IPS DF 4.7 (cell line): ENCODE results near the gene MAGI2.
"Not testable (repeated sequence)": the region's sequence is repeated elsewhere in the genome, so short reads cannot be mapped to it uniquely, and the experiment has no call there.

Experiments
- DNase-seq: peaks from one replicate; pipeline ENCODE4 v3.0.0-alpha.2; 2013; ENCODE audit warnings: low spot score; ENCODE audit errors: extremely low read depth

MAGI2 gene

DNA sequence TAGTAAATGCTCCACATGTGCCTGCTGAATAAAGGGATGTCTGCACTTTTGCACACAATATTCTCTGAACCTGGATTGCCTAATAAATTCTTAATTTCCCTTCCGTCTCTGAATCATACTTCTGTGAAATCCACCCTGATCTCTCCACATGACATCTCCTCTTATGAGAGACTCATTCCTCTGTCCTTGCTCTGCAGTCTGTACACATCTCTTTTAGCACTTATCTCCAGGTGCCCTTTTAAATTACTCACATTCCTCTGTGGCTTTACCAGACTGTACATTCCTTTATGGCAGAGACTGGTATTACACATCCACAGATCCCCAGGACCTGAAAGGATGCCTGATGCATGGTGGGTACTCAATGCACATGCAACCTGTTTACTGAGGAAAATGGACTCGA is 1127.3 kb downstream of the MAGI2 start:
- no peak for DNase-seq

- DNase-seq, result no peak
Observed at GRCh38 chr7:78323118-78323517, 1130.3 kb downstream of the MAGI2 start.

GRCh38 chr7:78322231-78322630 is 1131.2 kb downstream of the MAGI2 start:
- not testable (repeated sequence) for DNase-seq

GRCh38 chr7:78317371-78317770 is 1136.1 kb downstream of the MAGI2 start:
- DNase-seq, result no peak

- no peak for DNase-seq
Observed at GRCh38 chr7:78316110-78316509, 1137.4 kb downstream of the MAGI2 start.

DNA sequence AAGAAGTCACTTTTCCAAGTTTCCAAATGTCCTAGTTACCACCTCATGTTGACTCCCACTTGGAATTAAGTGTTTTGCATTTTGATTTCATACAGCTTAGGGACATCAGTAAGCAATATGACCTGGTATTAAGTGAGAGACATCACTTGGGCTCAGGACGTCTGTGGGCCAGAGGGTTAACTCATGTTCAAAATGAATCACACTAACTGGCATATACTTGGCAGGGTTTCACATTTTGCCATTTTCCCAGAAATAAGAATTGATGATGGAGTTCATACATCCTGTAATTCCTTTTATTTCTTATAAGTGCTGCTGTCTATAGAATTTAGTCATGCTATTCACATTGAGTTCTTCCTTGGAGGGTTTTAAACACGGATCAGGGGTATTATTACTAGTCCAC is 1138.3 kb downstream of the MAGI2 start:
- DNase-seq, result no peak

DNA sequence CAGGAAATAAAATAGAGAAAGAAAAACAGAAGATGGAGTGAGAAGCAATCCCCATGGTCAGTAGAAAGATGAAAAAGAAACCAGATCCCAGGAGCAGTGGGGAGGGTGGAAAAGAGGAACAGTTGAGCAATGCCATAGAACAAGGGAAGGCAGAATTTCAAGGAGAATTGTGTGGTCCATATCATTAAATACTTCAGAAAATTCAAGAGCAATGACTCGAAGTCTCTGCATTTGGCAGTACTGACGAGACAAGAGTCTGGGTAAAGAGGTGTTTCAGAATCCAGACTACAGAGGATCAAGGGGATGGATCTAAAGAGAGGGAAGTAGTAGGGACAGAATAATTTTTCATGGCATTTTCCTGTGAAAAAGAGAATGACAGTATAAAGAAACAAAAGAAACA is 1142.3 kb downstream of the MAGI2 start:
- DNase-seq, result no peak

DNA sequence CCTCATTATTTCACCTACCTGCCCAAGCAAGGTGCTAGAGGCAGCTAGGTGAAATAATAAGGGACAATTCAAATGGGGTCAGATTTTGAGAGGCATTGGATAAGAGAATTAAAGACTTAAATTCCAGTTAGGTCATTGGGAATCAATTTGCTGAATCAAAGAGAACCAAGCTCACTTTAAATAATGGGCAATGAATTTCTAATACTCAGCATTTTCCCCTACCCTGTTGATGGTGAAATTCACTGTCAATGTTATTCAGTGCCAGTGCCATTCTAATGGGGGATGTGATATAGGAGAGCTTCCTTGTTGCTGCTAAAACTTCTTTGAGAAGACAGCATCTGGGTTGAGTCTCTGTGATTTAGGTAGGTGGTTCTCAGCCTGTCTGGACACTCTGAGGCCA is 1145.6 kb downstream of the MAGI2 start:
- no peak for DNase-seq

DNA sequence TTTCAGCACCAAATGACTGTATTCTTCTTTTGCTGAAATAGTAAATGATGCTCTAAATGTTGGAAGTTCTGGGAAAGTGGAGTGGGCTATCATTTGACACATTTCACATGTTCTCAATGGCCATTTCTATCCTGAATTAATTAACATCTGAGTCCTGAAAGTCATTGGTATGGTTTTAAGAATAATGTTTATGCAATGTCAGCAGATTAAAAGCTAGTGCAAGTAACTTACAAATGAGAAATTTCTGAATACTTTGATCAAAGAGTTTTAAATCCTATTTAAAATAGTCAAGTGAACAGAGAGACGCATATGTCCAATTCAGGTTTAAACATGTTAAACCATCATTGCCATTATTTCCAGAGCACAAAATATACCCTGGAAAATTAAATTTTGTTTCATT is 1146.8 kb downstream of the MAGI2 start:
- no peak for DNase-seq

DNA sequence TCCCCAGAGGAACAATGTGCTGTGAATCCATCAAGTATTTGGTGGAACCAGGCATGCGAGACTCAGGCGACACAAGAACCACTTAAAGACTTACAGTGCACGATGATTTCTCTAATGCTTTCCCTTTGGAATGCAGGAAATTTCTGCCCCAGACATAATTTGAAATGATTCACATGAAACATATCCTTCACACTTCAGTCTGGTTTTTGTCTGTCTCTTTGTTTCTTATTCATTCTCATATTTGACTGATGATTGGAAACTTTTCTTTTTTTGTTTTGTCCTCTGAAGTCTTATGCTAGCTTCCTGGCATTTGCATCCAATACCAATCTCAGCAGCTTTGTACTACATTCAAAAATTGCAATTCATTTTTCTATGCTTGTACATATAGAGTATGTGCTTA is 1152.1 kb downstream of the MAGI2 start:
- DNase-seq, result no peak

GRCh38 chr7:78299088-78299487 is 1154.4 kb downstream of the MAGI2 start:
- no peak for DNase-seq

DNA sequence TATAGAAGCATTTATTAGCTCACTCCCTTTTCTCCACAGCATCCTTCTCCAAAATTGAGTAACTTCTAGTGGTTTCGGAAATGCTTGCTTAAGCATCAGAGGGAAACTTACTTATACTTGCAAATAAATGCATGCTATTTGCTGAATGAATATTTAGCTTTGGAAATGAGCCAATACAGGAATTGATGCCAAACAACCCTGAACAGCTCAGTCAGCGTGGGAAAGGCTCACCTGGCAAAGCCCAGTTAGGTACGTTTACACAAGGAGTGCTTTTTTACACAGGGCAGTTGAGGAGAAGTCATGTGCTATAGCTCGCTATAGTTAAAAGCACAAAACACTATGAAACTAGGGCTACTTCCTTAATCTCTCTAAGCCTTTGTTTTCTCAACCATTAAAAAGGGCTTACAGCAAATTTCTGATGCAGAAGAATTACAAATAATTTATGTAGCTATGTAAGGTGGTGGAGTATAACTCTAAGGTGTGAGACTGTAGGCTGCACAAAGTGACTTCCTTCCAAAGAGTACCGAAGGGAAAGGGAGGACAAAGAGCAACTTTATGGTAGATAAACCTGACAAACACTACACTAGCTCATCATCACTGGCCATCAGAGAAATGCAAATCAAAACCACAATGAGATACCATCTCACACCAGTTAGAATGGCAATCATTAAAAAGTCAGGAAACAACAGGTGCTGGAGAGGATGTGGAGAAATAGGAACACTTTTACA is 1156.7 kb downstream of the MAGI2 start:
- DNase-seq, result no peak

DNA sequence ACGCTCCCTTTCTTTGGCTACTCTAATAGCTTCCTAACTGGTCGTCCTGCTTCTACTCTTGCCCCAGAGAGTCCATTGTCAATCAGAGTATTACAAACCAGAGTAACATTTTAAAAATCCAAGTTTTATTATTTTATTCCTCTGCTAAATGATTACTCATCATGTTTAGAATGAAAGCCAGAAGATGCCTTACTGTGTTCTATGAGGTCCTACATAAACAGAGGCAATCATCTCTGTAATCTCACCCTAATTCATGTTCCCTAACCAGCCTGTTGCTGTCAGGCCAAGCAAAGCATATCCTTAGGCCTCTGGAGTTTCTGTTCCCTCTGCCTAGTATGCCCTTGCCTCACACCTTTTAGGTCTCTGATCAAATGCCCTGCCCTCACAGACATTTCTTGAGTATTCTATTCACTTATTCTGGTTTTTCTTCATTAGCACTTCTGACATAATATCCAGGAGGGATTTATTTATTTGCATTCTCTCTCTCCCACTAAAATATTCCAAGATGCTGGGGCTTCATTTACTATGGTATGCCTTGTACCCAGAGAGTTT is 1157.3 kb downstream of the MAGI2 start:
- no peak for DNase-seq

GRCh38 chr7:78289471-78289870 is 1164.0 kb downstream of the MAGI2 start:
- DNase-seq, result not testable (repeated sequence)

GRCh38 chr7:78284945-78285344 is 1168.5 kb downstream of the MAGI2 start:
- DNase-seq, result no peak

DNA sequence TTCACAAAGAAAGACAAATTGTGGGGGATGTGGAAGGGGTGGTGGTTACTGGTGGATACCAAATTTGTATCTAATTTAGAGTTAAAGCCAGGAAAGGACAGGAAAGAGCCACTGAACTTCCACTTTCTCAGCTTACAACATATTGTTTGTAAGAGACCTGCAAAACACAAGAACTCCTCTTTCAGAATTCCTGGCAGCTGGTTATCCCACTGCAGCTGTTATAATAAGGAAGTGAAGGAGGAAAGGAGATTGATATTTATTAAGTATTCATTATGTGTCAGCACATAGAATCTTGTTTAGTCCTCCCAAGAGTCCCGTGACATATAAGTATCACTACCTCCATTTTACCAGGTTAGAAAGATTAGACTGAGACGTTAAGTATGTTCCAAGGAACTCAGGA is 1173.2 kb downstream of the MAGI2 start:
- DNase-seq, result no peak

DNA sequence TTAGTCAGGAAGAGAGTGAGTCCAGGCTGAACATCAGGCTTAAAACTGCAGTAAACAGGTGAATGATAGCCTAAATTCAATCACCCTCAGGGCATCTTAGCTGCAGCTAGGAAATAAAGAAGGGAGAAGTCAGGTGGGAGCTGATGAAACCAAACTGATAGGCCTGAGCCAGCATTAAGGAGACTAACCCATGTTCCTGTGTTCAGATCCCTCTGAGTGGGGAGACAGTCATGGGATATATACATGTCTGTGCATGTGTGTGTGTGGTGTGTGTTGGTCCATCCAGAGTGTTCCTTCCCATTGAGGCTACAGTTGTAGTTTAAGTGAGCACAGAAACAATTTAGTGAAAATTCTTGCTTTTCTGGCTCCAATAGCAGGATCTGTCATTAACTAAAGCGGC is 1174.0 kb downstream of the MAGI2 start:
- no peak for DNase-seq

DNA sequence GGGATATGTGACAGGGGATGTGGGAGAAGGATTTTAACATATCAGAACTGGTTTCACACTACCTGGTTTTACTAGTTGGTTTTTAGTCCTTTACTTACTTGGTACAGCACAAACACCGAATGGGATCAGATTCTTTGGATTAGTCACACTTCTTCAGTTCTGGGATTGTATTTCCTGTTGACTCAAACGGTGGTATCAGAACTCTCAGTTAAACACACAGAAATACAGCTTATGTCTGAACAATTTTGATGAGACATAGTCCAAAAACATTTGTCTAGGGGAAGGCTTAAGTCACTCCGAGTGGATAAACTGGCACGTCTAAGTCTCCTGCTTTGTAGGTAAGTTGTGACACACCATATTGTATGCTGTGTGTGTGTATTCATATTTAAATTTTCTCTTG is 1174.4 kb downstream of the MAGI2 start:
- DNase-seq, result no peak

DNA sequence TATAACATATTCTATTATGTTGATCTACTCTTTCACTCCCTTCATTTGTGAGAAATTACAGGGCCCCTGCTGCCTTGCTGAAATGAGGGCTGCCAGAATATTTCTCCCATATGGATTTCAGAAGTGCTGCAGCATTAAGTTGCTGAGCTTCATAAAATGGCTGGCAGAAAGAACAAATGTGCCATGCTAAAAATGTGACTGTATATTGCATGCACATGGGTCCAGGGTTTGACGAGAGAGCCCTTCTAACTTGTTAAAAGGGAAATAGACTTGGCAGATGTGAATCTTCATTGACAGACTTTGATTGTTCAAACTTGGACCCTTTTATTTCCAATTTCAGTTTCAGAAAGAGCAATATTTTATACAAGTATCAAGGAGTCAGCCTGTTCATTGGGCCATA is 1186.3 kb downstream of the MAGI2 start:
- DNase-seq, result no peak

DNA sequence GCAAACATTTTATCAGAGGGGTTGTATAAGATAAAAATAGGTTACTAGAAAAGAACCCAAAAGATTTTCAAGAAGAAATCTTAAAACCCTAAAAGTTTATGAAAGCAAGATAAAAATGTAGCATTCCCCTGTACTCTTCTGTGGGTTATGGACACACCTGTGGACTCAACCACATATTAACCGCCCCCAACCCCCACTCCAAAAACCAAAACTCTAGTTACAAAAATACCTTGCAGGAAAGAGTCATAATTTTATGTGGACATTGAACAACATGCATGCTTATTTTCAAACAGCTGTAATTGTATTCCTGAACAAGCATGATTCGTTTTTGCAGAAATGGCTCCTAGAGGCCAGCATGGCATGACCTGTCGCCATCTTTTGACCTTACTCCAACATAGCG is 1188.0 kb downstream of the MAGI2 start:
- no peak for DNase-seq

DNA sequence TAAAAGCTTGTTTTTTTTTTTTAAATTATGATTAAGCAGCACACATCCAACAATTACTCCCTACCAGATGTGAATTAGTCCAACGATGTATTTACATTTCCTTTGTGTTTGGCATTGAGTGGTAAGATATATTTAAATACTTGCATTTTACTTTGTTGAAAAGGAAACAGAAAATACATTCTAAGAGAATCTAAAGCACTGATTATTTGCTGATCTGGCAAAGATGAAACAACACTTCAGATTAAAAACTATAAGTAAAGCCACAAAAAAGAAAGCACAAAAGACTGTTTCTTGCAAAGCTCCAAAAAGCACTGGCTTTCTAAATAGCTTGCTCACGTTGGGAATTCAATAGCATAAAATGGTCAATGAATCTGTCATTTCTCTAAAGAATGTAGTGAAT is 1188.4 kb downstream of the MAGI2 start:
- no peak for DNase-seq

DNA sequence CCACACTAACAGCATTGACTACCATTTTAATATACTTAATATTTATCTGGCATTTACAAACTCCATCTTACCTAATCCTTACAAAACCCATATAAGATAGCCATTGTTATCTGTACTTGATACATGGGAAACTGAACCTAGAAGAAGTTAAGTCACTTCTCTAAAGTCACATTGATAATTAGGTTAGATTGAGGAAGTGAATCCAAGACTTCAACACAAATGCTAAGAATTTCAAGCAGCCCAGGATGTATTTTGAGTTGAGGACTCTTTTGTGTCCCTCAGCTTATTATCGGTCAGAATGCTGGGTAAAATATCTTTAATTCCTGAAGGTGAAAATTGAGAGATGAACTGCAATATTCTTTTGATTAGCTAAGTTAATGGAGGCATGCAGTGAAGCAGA is 1189.4 kb downstream of the MAGI2 start:
- DNase-seq, result no peak

DNA sequence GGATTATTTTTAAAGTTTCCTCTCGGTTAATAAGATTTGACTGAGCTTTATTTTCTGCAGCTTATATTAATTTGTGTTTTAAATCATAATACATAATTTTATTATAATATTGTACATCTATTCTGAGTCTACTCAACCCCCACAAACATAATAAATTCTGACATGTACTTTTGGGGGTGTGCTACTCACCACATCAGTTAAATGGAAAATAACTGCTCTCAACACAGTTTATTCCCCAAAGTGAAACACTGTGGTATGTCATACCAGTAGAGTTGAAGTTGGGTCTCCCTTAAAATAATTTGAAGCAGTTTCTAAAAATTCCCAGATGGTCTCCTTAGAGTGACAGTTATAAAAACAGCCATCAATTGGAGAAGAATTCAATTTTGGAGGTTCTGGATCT is 1191.7 kb downstream of the MAGI2 start:
- DNase-seq, result no peak

DNA sequence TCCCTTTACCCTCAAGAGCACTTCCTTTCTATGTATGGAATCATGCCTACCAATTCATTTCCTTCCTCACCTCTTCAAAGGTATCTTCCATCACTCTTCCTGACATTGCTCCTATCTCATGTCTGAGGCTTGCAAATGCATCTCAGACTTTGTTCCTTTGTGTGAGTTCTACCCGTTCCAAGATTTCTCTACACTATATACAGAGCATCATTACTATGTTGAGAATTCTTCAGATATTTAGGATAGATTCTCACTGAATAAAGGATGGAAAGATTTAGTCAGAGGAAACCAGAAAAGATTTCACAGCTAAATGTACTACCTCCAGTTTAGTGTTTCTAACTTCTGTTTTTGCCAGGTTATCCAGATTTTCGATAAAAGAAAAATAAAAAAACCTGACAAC is 1192.2 kb downstream of the MAGI2 start:
- DNase-seq, result no peak
